Gastroesophageal sphincter (tissue), 4 donors: Measurements from ENCODE around the gene KCNMB1. TPM values are rescaled to one million over a fixed set of nuclear protein-coding genes. Genes with fewer than 3 reads are reported as not detected.

ENCODE experiments used
- ATAC-seq: fragments of 150-250 bp; one replicate; pipeline ENCODE4 v1.9.1; 2016; ENCODE audit warnings: mild to moderate bottlenecking, moderate library complexity
- H3K27ac ChIP-seq, 4 donors: fragments of 200-600 bp; sonication (generic) in 3 of 4; 1 replicate in 3 of 4; 2 replicates in 1 of 4; pipeline ENCODE4 v1.5.1; 2016 to 2019
- H3K27me3 ChIP-seq: fragments of 200-600 bp; sonication (generic); one replicate; pipeline ENCODE4 v1.5.1; 2019
- H3K36me3 ChIP-seq, 2 donors: fragments of 200-600 bp; sonication (generic); one replicate each; pipeline ENCODE4 v1.5.1; 2019; ENCODE audit warnings: control low read depth in 1 of 2
- H3K4me1 ChIP-seq, 3 donors: fragments of 200-600 bp; sonication (generic); 1 replicate in 2 of 3; 2 replicates in 1 of 3; pipeline ENCODE4 v1.5.1; 2016 to 2019; ENCODE audit warnings: control low read depth in 2 of 3
- H3K4me3 ChIP-seq, 2 donors: fragments of 200-600 bp; sonication (generic); one replicate each; pipeline ENCODE4 v1.5.1; 2019; ENCODE audit warnings: mild to moderate bottlenecking in 1 of 2, moderate library complexity in 1 of 2
- H3K9me3 ChIP-seq, 3 donors: fragments of 200-600 bp; sonication (generic); one replicate each; pipeline ENCODE4 v1.5.1; 2017 to 2019; ENCODE audit warnings: control low read depth in 2 of 3
- CTCF ChIP-seq, 4 experiments: fragments of 200-600 bp in 2 of 4; fragments of 450-650 bp in 2 of 4; sonication (generic) in 1 of 4; IDR thresholded peaks; one replicate each; pipeline ENCODE4 v1.5.1; 2017 to 2019; ENCODE audit warnings: antibody characterized with exemption in 4 of 4, mild to moderate bottlenecking in 2 of 4, moderate library complexity in 2 of 4
- EP300 ChIP-seq: sonication (generic); formaldehyde crosslinking; IDR thresholded peaks from one replicate; pipeline ENCODE4 v1.6.1; 2017; ENCODE audit warnings: antibody characterized with exemption, mild to moderate bottlenecking
- POLR2A ChIP-seq, 2 donors: fragments of 450-650 bp; IDR thresholded peaks; one replicate each; pipeline ENCODE4 v1.6.1; 2017; ENCODE audit warnings: antibody characterized with exemption in 2 of 2, mild to moderate bottlenecking in 2 of 2, moderate library complexity in 1 of 2
- POLR2AphosphoS5 ChIP-seq: sonication (generic); formaldehyde crosslinking; IDR thresholded peaks from one replicate; pipeline ENCODE4 v1.6.1; 2017; ENCODE audit warnings: antibody characterized with exemption
- WGBS, 2 donors: methylation state at CpG; one replicate each; pipeline ENCODE4 v1.1.5; 2018; ENCODE audit warnings: low coverage in 1 of 2; 5-methylcytosine and 5-hydroxymethylcytosine counted together
- total RNA-seq, 4 donors: library from RNA; depleted of rRNA; stranded (reverse); fragments of >200 nt; gene quantifications; one replicate each; pipeline ENCODE4 v1.1.0, GENCODE V29; 2016

Gene KCNMB1
- total RNA-seq, 4 donors from 2014 or later: 38.0 to 78.3 (median 66.6) TPM

GRCh38 chr5:170339780-170340167, 49.4 kb downstream of the KCNMB1 start:
- no peak for ATAC-seq
- WGBS, 2 donors: 100% methylated on average over 1 of the region's 1 CpG
- TF ChIP-seq EP300: no peak
- no peak for TF ChIP-seq POLR2A (IDR thresholded peaks at IDR 0.05)
- no peak for TF ChIP-seq POLR2AphosphoS5
- no peak for TF ChIP-seq CTCF (IDR thresholded peaks at IDR 0.05)
- no peak overlapping the region for H3K27ac ChIP-seq
- no peak overlapping the region for H3K4me3 ChIP-seq
- no peaks in the 10 kb centered on the region for H3K27me3 ChIP-seq
- no peaks in the 10 kb centered on the region for H3K4me1 ChIP-seq
- no peaks in the 10 kb centered on the region for H3K36me3 ChIP-seq
- H3K9me3 ChIP-seq: no peaks in the 10 kb centered on the region

- 86% methylated on average over 1 of the region's 4 CpGs; no CpG with 5 or more reads in 1 of the 2 donors for WGBS, 2 donors
- H3K4me1 ChIP-seq: no peaks in the 10 kb centered on the region
- no peaks in the 10 kb centered on the region for H3K36me3 ChIP-seq
- no peaks in the 10 kb centered on the region for H3K9me3 ChIP-seq
- no peak for ATAC-seq
- peak in 3 of 4 experiments; percentile 13 to 51 (median 29) for TF ChIP-seq CTCF (IDR thresholded peaks at IDR 0.05)
- TF ChIP-seq POLR2A (IDR thresholded peaks at IDR 0.05): no peak
- no peak overlapping the region for H3K27ac ChIP-seq
- no peaks in the 10 kb centered on the region for H3K27me3 ChIP-seq
- H3K4me3 ChIP-seq: no peak overlapping the region
These were observed 50.0 kb downstream of the KCNMB1 start for GRCh38 chr5:170338933-170339779.

- TF ChIP-seq CTCF (IDR thresholded peaks at IDR 0.05): no peak
- TF ChIP-seq EP300: no peak
- TF ChIP-seq POLR2A (IDR thresholded peaks at IDR 0.05): no peak
- no peak for TF ChIP-seq POLR2AphosphoS5
- no peaks in the 10 kb centered on the region for H3K4me1 ChIP-seq
- no peaks in the 10 kb centered on the region for H3K9me3 ChIP-seq
- H3K36me3 ChIP-seq: no peaks in the 10 kb centered on the region
- ATAC-seq: no peak
- H3K4me3 ChIP-seq: no peak overlapping the region
- no peak overlapping the region for H3K27ac ChIP-seq
- WGBS, 2 donors: 73 to 84% methylated on average over 2 to 4 of the region's 4 CpGs
- no peaks in the 10 kb centered on the region for H3K27me3 ChIP-seq
These were observed 50.9 kb downstream of the KCNMB1 start for GRCh38 chr5:170338291-170338690.

GRCh38 chr5:170337045-170337733, 52.0 kb downstream of the KCNMB1 start:
- Histone ChIP-seq H3K27ac (no peak overlapping the region), H3K4me3 (no peak overlapping the region), H3K36me3 (no peaks in the 10 kb centered on the region), H3K27me3 (no peaks in the 10 kb centered on the region), H3K9me3 (no peaks in the 10 kb centered on the region), H3K4me1 (peaks cover 0 to 6% (median 0%) of the 10 kb centered on the region in 3 donors)
- WGBS, 2 donors: 79 to 80% methylated on average over 6 to 7 of the region's 9 CpGs
- no peak for TF ChIP-seq POLR2AphosphoS5
- no peak for TF ChIP-seq POLR2A (IDR thresholded peaks at IDR 0.05)
- TF ChIP-seq CTCF (IDR thresholded peaks at IDR 0.05): no peak
- TF ChIP-seq EP300: no peak
- no peak for ATAC-seq
